ENCODE measurements around the gene WEE1.
"Not testable (repeated sequence)": the region's sequence is repeated elsewhere in the genome, so short reads cannot be mapped to it uniquely, and the experiment has no call there.

WEE1 gene

GRCh38 chr11:9573052-9573774, at the start of gene WEE1:
Gene WEE1 (plus strand): TSS chr11:9573670. CDS start chr11:9573934, 264 bp downstream.
- DNase-seq: peak; percentile 91 to 95

DNA sequence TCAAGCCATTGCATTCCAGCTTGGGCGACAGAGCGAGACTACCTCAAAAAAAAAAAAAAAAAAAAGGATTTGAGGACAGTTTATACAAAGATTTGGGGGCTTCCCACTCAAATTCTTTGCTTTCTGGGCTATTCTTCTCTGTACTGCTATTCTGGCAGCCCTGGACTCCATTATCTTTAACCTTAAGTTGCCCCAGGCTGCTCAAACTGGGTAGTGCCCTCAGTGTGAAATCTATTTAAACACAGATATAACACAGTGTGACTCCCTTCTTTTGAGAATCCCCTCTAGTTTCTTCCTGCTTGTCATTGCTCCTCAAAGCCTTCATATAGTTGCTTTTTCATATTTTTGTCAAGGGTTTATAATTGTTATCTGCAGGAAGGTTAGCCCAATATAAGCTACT, 49.5 kb upstream of the WEE1 start:
- DNase-seq: no peak

DNA sequence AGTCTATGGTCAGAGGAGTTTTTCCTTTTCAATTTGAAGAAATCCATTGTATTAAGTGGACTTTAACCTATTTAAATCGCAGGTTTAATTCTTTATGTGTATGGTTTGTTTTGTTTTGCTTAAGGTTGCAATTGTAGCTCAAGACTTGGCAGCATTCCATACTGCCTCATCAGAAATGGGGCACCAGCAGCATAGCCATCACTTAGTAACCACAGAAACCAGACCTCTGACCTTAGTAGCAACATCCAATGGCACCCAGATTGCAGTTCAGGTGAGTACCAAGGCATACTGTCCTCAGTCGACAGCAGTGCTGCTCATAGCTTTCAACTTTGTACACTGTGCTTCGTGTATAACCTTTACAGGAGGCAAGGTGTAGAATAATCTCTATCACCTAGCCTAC, 48.4 kb upstream of the WEE1 start:
- DNase-seq: no peak

- DNase-seq: no peak
Measured at GRCh38 chr11:9527481-9528135, 45.9 kb upstream of the WEE1 start.

DNA sequence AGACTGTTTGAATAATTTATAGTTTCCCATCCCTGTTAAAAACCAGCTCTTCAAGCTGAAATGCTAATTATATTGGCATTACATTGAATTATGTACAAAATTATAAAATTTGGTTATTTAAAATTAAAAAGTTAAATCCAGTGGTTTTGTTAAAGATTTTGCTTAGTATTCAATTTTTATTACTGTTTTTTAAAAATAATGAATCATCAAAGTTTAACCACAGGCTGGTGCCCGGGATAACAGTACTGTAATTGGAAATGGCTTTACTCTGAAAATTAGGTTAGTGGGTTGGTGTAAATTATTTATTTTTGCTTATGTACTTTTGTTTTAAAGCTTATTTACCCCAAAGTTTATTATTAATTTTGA, 45.4 kb upstream of the WEE1 start:
- no peak for DNase-seq

DNA sequence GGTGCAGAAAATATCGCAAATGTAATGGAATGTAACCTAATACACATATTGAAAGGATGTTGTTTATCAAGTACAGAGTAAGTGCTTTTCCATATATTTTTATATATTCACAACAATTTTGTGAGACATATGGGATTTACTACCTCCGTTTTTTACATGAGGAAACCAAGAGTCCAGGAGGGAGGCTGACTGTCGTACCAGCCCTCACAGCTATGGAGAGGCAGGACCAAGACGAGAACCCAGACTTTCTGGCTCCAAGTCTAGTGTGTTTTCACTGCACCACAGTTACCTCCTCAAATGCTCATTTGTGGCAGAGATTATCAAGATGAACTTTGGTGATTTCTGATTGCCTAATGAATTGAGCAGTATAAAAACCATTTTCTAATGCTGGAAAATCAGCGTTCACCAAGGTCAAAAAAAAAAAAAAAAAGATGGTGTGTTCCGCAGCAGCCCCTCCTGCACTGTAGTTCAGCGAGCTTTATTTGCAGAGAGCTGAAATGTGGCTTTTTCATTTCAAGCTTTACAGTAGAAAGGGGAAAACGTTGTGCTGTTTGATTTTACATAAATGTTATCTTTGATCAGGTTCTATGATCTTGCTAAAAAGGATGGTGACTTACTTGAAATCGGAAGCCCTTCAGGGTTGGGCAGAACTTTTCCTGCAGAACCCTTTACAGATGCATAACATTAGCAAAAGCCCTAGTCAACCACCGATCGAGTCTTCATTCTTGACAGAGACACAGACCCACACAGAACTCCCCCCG, 44.7 kb upstream of the WEE1 start:
- no peak for DNase-seq

- no peak for DNase-seq
Measured at GRCh38 chr11:9529334-9529650, 44.2 kb upstream of the WEE1 start.

GRCh38 chr11:9530020-9530621, 43.3 kb upstream of the WEE1 start:
- no peak for DNase-seq

DNA sequence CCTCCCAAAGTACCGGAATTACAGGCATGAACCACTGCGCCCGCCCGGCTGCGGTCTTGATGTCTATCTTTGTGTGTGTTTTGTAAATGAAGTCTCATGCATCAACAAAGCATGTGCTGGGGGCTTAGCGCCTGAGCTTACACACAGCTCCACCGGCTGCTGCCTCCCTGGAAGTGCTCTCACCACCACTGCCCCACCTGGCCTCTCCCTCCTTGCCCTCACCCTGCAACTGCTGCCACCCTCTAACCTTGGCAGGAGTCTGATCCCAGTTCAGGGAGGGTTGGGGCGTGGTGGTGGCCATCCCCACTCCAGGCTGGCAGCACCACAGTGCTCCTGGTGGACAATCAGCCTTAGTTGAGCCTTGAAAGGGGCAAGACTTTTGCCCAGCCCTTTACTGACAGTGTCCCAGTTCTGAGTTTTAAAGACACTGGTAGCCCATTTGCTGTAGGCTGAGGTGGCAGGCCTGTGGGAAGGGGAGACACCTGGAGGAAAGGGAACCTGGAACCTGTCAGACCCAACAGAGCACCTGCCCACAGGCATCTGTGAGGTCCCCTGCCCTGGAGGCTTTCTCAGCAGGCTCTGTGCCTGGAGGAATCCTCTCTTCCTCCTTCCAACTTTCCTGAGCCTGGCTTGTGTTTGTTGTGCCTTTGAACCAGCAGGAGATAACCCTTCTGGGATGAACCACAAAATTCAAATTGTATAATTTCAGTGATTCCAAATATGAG, 42.4 kb upstream of the WEE1 start:
- DNase-seq: no peak

GRCh38 chr11:9533058-9533457, 40.4 kb upstream of the WEE1 start:
- no peak for DNase-seq

DNA sequence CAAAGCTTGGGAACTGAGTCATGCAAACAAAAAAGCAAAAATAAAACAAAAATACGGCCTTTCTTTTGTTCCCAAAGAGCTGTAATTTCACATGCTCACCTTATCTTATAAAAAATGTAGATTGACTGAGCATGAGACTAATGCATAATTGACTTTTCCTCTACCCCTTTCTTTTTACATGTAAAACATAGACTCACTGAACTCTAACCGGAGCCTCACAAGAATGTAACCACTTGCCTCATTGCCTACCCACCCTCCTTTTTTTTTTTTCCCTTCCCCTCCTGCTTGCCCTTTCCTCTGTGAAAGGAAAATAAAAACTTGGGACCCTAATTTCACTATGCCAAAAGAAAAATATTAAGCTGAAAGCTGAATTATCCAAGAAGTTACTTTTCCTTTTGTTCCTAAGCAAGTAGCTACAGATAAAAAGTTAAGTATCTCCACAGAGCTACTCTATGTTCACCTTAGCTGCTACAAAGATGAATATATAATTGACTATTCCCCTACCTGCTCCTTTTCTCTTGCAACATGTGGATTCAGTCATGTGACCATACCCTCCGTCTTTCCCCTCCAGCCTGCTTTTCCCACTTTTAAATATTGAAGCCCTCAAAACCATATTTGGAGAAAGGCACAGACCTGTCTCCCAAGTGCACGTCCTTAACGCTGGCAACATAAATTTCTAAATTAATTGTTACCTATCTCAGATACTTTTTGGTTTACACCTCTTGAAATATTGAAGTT, 39.6 kb upstream of the WEE1 start:
- no peak for DNase-seq

- DNase-seq: peak; percentile 96 to 97
Measured at GRCh38 chr11:9535189-9535781, 38.2 kb upstream of the WEE1 start.

GRCh38 chr11:9538548-9538947, 34.9 kb upstream of the WEE1 start:
- DNase-seq: no peak

DNA sequence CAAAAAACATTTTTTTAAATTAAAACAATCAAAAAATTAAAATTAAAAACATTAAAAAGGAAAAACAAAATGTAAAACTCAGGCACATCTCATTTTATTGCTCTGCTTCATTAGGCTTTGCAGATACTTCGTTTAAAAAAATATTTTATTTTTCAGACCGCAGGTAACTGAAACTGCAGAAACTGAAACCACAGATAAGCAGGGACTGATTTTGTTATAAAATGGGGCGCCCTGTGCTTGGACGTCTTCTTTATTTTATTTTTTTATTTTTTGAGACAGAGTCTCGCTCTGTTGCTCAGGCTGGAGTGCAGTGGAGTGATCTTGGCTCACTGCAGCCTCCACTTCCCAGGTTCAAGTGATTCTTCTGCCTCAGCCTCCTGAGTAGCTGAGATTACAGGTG, 24.3 kb upstream of the WEE1 start:
- not testable (repeated sequence) for DNase-seq

- no peak for DNase-seq
Measured at GRCh38 chr11:9550191-9550628, 23.3 kb upstream of the WEE1 start.

DNA sequence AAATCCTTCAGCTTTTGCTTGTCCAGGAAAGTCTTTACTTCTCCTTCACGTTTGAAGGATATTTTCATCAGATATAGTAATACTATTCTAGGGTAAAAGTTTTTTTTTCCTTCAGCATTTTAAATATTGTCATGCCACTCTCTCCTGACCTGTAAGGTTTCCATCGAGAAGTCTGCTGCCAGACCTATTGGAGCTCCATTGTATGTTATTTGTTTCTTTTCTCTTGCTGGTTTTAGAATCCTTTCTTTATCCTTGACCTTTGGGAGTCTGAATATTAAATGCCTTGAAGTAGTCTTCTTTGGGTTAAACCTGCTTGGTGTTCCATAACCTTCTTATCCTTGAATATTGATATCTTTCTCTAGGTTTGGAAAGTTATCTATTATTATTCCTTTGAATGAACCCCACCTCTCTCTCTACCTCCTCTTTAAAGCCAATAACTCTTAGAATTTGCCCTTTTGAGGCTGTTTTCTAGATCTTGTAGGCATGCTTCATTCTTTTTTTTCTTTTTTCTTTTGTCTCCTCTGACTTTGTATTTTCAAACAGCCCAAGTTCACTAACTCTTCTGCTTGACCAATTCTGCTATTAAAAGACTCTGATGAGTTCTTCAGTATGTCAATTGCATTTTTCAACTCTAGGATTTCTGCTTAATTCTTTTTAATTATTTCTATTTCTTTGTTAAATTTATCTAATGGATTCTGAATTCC, 12.0 kb upstream of the WEE1 start:
- DNase-seq: no peak

DNA sequence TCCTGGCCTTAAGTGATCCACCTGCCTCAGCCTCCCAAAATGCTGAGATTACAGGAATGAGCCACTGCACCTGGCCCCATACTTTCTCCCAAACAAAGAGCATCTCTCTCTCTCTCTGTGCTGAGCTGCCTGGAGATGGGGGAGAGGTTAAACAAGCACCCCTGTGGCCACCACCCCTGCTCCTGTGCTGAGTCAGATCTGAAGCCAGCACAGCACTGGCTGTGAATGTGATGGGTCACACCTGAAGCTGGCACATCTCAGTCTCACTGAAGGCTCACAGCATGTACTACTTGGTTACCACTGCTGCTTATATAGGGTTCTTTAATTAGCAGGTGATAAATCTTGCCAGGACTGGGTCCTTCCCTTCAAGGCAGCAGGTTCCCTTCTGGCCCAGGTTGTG, 10.8 kb upstream of the WEE1 start:
- DNase-seq: no peak

DNA sequence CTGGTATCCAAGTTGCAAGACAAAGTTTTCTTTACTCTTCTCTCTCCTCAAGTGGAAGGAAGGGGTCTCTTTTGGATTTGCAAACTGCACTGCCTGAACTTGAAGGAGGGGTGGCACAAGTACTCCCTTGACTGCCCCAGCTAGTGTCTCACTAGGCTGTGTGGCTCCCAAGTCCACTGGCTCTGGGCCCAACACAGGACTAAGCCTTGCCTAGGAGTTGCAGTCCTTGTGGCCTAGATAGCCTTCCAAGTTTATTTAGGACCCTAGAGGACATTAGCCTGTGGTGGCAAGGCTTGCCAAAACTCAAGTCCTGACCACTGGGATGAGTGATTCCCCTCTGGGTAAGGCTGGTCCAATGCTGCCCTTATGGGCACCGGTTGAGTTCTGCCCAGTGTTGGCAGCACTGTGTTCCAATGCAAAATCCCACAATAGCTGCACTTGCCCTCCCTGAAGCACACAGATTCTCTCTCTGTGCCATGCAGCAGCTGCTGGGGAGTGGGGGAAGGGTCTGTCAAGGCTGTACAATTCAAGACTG, 10.2 kb upstream of the WEE1 start:
- no peak for DNase-seq

GRCh38 chr11:9565822-9566560, 7.5 kb upstream of the WEE1 start:
- peak in 1 of 2 experiments; percentile 2 for DNase-seq

DNA sequence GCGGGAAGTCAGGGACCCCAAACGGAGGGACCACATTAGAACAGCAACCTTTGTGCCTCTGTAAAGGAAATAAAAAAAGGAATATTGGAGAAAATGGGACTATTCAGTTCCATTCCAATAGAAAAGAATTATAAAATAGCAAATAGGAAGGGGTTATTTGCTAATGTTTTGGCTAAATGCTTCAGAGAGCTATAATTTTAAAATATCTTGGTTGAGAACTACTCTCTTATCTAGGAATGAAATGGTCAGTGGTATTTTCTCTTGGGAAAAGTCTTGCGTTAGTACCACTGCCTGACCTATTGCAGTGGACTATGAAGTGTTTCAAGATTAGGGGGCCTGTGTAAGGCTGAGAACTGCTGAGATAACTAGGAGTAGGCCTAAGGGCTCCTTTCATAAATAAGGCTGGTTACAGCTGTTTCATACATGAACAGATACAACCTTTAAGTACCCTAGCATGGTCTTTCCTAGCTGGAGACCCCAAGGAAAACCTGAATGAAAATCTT, 6.9 kb upstream of the WEE1 start:
- DNase-seq: no peak

Measured in AML-193 (cell line).